Loucy (cell line): ENCODE results near the gene ANXA3.
"Not testable (repeated sequence)": the region's sequence is repeated elsewhere in the genome, so short reads cannot be mapped to it uniquely, and the experiment has no call there.

Experiments used
- EZH2phosphoT487 ChIP-seq: fragments of 200-600 bp; IDR thresholded peaks from 2 replicates; pipeline ENCODE4 v1.6.1; 2018; ENCODE audit warnings: antibody characterized with exemption, mild to moderate bottlenecking, moderate library complexity, borderline replicate concordance
- TF ChIP-seq, protein P1 (sequence below): fragments of 200-600 bp; sonication (generic); conservative IDR thresholded peaks from 2 replicates; pipeline ENCODE4 v1.5.1; 2014; ENCODE audit warnings: mild to moderate bottlenecking, antibody characterized with exemption, low read length

DNA sequence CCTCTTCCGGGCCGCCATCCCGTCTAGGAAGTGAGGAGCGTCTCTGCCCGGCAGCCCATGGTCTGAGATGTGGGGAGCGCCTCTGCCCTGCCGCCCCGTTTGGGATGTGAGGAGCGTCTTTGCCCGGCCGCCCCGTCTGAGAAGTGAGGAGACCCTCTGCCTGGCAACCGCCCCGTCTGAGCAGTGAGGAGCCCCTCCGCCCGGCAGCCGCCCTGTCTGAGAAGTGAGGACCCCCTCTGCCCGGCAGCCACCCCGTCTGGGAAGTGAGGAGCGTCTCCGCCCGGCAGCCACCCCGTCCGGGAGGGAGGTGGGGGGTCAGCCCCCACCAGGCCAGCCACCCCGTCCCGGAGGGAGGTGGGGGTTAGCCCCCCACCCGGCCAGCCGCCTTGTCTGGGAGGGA lies 3.7 kb upstream of the ANXA3 start:
- TF ChIP-seq, protein P1, sequence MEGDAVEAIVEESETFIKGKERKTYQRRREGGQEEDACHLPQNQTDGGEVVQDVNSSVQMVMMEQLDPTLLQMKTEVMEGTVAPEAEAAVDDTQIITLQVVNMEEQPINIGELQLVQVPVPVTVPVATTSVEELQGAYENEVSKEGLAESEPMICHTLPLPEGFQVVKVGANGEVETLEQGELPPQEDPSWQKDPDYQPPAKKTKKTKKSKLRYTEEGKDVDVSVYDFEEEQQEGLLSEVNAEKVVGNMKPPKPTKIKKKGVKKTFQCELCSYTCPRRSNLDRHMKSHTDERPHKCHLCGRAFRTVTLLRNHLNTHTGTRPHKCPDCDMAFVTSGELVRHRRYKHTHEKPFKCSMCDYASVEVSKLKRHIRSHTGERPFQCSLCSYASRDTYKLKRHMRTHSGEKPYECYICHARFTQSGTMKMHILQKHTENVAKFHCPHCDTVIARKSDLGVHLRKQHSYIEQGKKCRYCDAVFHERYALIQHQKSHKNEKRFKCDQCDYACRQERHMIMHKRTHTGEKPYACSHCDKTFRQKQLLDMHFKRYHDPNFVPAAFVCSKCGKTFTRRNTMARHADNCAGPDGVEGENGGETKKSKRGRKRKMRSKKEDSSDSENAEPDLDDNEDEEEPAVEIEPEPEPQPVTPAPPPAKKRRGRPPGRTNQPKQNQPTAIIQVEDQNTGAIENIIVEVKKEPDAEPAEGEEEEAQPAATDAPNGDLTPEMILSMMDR: not testable (repeated sequence)
- not testable (repeated sequence) for TF ChIP-seq EZH2phosphoT487
